CD4-positive, alpha-beta T cell (primary cell): Measurements from ENCODE around the gene SEMA4D. TPM values are rescaled to one million over a fixed set of nuclear protein-coding genes. Genes with fewer than 3 reads are reported as not detected.
"Not testable (repeated sequence)": the region's sequence is repeated elsewhere in the genome, so short reads cannot be mapped to it uniquely, and the experiment has no call there.

Experiments used
- ATAC-seq: fragments of 200-7000 bp; cut with Tn5 transposase; one replicate; pipeline ENCODE4 v1.10.0; 2022; ENCODE audit warnings: mild to moderate bottlenecking; ENCODE audit not compliant: poor library complexity
- CTCF ChIA-PET: fragments of 350-600 bp; sonication (Branson Sonifier 250); formaldehyde crosslinking; loops from one replicate; lab custom pipeline; 2021; ENCODE audit warnings: antibody characterized with exemption, inconsistent platforms; lab: Charles Lee
- POLR2A ChIA-PET: fragments of 350-600 bp; sonication (Branson Sonifier 250); formaldehyde crosslinking; loops from one replicate; lab custom pipeline; 2021; ENCODE audit warnings: antibody characterized with exemption, inconsistent platforms; lab: Charles Lee
- DNase-seq, 14 experiments: peaks; one replicate each; pipeline ENCODE4 v3.0.0-alpha.2; 2013 to 2020; ENCODE audit warnings: mixed read lengths in 2 of 14
- H3K27ac ChIP-seq, 2 donors: one replicate each; pipeline versions ENCODE4 v1.5.1 to v1.7.0; 2013; ENCODE audit warnings: low read length in 2 of 2, low read depth in 1 of 2, mild to moderate bottlenecking in 1 of 2
- H3K27me3 ChIP-seq, 2 experiments: 1 replicate in 1 of 2; 2 replicates in 1 of 2; pipeline versions ENCODE4 v1.6.1 to v1.7.0; 2013; ENCODE audit warnings: low read length in 2 of 2, control low read depth in 1 of 2, mild to moderate bottlenecking in 1 of 2, moderate library complexity in 1 of 2; ENCODE audit not compliant: insufficient read depth in 2 of 2, control insufficient read depth in 1 of 2
- H3K36me3 ChIP-seq: one replicate; pipeline ENCODE4 v1.6.1; 2013; ENCODE audit warnings: low read length, control low read depth; ENCODE audit not compliant: insufficient read depth
- H3K4me1 ChIP-seq: one replicate; pipeline ENCODE4 v1.6.1; 2013; ENCODE audit warnings: low read length, control low read depth; ENCODE audit not compliant: insufficient read depth
- H3K4me3 ChIP-seq: one replicate; pipeline ENCODE4 v1.5.1; 2013; ENCODE audit warnings: mild to moderate bottlenecking, low read length, moderate library complexity
- H3K9me3 ChIP-seq, 2 experiments: 1 replicate in 1 of 2; 2 replicates in 1 of 2; pipeline versions ENCODE4 v1.6.1 to v1.7.0; 2013; ENCODE audit warnings: low read length in 2 of 2, mild to moderate bottlenecking in 2 of 2, control low read depth in 1 of 2, moderate library complexity in 1 of 2; ENCODE audit not compliant: control insufficient read depth in 1 of 2, insufficient read depth in 1 of 2
- H3K27ac Mint-ChIP-seq: one replicate; pipeline ENCODE4 v1.8.0; 2020; ENCODE audit warnings: mixed read lengths
- H3K27me3 Mint-ChIP-seq: one replicate; pipeline ENCODE4 v1.8.0; 2021; ENCODE audit warnings: mixed read lengths
- H3K36me3 Mint-ChIP-seq: one replicate; pipeline ENCODE4 v1.8.0; 2021; ENCODE audit warnings: low read depth, mixed read lengths
- H3K4me1 Mint-ChIP-seq: one replicate; pipeline ENCODE4 v1.8.0; 2021; ENCODE audit warnings: low read depth, mixed read lengths
- H3K4me3 Mint-ChIP-seq: one replicate; pipeline ENCODE4 v1.8.0; 2020; ENCODE audit warnings: mild to moderate bottlenecking, mixed read lengths
- H3K9me3 Mint-ChIP-seq: one replicate; pipeline ENCODE4 v1.8.0; 2020; ENCODE audit warnings: mixed read lengths
- CTCF ChIP-seq: fragments of 200-600 bp; IDR thresholded peaks from one replicate; pipeline ENCODE4 v1.8.0; 2022; ENCODE audit warnings: antibody characterized with exemption, mild to moderate bottlenecking
- intact Hi-C, 2 experiments: fragments of 100-400 bp; cut with DNase I in 1 of 2; cut with micrococcal nuclease in 1 of 2; formaldehyde crosslinking; loops; one replicate each; pipeline versions ENCODE4 v1.15.1 to v1.9.0; 2023 to 2025; cut with DNase I, micrococcal nuclease
- total RNA-seq, 174 experiments: library from RNA in 2 of 174; stranded (reverse) in 2 of 174; gene quantifications; one replicate each; pipeline ENCODE4 v1.2.3 and lab custom pipeline; 2021 to 2026

Gene SEMA4D
- total RNA-seq, 2 experiments from 2014 or later, result 399 to 430 TPM

GRCh38 chr9:89480825-89481537 lies 16.9 kb downstream of the SEMA4D start:
- Histone ChIP-seq H3K4me3 (peak overlapping the region; percentile 25), H3K27me3 (no peaks in the 10 kb centered on the region), H3K9me3 (peaks cover 0 to 6% of the 10 kb centered on the region in 2 experiments), H3K36me3 (peaks cover 34% of the 10 kb centered on the region), H3K27ac (peak overlapping the region; percentile 51 to 67), H3K4me1 (peaks cover 92% of the 10 kb centered on the region)
- CTCF ChIA-PET, result interaction anchor here (1.0 to 3.6 kb wide), 5 partner anchors 8 to 67 kb away, joined by 3 to 24 read pairs (median 4); no protein-coding TSS in a partner anchor
- intact Hi-C loops, result loop anchor here (2.0 to 5.0 kb wide), 3 partner anchors 14 to 41 kb away; no protein-coding TSS in a partner anchor
- Mint-ChIP-seq H3K4me1 (peaks cover 92% of the 10 kb centered on the region), H3K36me3 (peaks cover 81% of the 10 kb centered on the region), H3K4me3 (peak overlapping the region; percentile 94), H3K27me3 (no peaks in the 10 kb centered on the region), H3K27ac (peak overlapping the region; percentile 88), H3K9me3 (peaks cover 4% of the 10 kb centered on the region)
- DNase-seq (peak in 2 of 14 experiments; percentile 40 to 47), ATAC-seq (no peak)
- POLR2A ChIA-PET, result interaction anchor here (0.7 to 4.1 kb wide), 19 partner anchors 9 to 68 kb away, joined by 3 to 44 read pairs (median 6); no protein-coding TSS in a partner anchor
- TF ChIP-seq CTCF, result no peak

DNA sequence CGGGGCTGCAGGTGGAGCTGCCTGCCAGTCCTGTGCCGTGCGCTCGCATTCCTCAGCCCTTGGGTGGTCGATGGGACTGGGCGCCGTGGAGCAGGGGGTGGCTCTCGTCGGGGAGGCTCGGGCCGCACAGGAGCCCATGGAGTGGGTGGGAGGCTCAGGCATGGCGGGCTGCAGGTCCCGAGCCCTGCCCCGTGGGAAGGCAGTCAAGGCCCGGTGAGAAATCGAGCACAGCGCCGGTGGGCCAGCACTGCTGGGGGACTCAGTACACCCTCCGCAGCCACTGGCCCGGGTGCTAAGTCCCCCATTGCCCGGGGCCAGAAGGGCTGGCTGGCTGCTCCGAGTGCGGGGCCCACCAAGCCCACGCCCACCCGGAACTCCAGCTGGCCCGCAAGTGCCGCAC lies 17.5 kb downstream of the SEMA4D start:
- Mint-ChIP-seq H3K27ac (peak overlapping the region; percentile 97), H3K4me3 (peak overlapping the region; percentile 94), H3K36me3 (peaks cover 82% of the 10 kb centered on the region), H3K4me1 (peaks cover 95% of the 10 kb centered on the region)
- CTCF ChIA-PET, H3K27me3 Mint-ChIP-seq, H3K27me3 ChIP-seq, H3K4me3 ChIP-seq, H3K9me3 Mint-ChIP-seq, H3K9me3 ChIP-seq, ATAC-seq: not testable (repeated sequence)
- peak in 1 of 14 experiments; percentile 16 for DNase-seq
- H3K36me3 ChIP-seq, result peaks cover 37% of the 10 kb centered on the region
- POLR2A ChIA-PET, result interaction anchor here (0.9 to 4.1 kb wide), 10 partner anchors 9 to 56 kb away, joined by 3 to 44 read pairs (median 6); no protein-coding TSS in a partner anchor
- intact Hi-C loops, result loop anchor here (2.0 to 5.0 kb wide), 3 partner anchors 14 to 42 kb away; no protein-coding TSS in a partner anchor
- peaks cover 94% of the 10 kb centered on the region for H3K4me1 ChIP-seq
- H3K27ac ChIP-seq, result peak overlapping the region in 1 of 2 donors; percentile 67

GRCh38 chr9:89479669-89480011 lies 18.3 kb downstream of the SEMA4D start:
- not testable (repeated sequence) for H3K27me3 ChIP-seq, H3K9me3 ChIP-seq, ATAC-seq, H3K9me3 Mint-ChIP-seq, H3K27me3 Mint-ChIP-seq
- Histone ChIP-seq H3K36me3 (peaks cover 41% of the 10 kb centered on the region), H3K4me1 (peaks cover 97% of the 10 kb centered on the region), H3K27ac (peak overlapping the region; percentile 67 to 73), H3K4me3 (peak overlapping the region; percentile 51)
- intact Hi-C loops, result loop anchor here (2.0 to 5.0 kb wide), 4 partner anchors 13 to 43 kb away; no protein-coding TSS in a partner anchor
- peak in 2 of 14 experiments; percentile 34 to 50 for DNase-seq
- H3K4me3 Mint-ChIP-seq, result peak overlapping the region; percentile 85
- H3K27ac Mint-ChIP-seq, result peak overlapping the region; percentile 97
- H3K36me3 Mint-ChIP-seq, result peaks cover 79% of the 10 kb centered on the region
- POLR2A ChIA-PET, result interaction anchor here (1.4 to 3.9 kb wide), 8 partner anchors 10 to 69 kb away, joined by 3 to 23 read pairs (median 10); partner anchors contain the start of gene SEMA4D
- H3K4me1 Mint-ChIP-seq, result peaks cover 93% of the 10 kb centered on the region
- CTCF ChIA-PET, result interaction anchor here (1.1 kb wide), 1 partner anchor 10 kb away, joined by 3 read pairs; no protein-coding TSS in a partner anchor
